PFSK-1 (cell line): ENCODE data around the gene GNA14.

Experiments used
- POLR2AphosphoS5 ChIP-seq: IDR thresholded peaks from 2 replicates; pipeline ENCODE4 v1.6.1; 2012; ENCODE audit warnings: low read depth, mild to moderate bottlenecking, control low read depth, low read length, moderate library complexity
- TAF1 ChIP-seq: IDR thresholded peaks from 2 replicates; pipeline ENCODE4 v1.6.1; 2012; ENCODE audit warnings: low read length, control low read depth, borderline replicate concordance; ENCODE audit not compliant: insufficient read depth

GRCh38 chr9:77672183-77672582, 24.1 kb upstream of the GNA14 start:
- TF ChIP-seq TAF1 (no peak), POLR2AphosphoS5 (no peak)
